Vagina (tissue), 2 donors: ENCODE results near the gene PODXL. TPM values are rescaled to one million over a fixed set of nuclear protein-coding genes. Genes with fewer than 3 reads are reported as not detected.

ENCODE experiments used
- DNase-seq, 2 donors: peaks; one replicate each; pipeline ENCODE4 v3.0.0-alpha.2; 2017; ENCODE audit errors: extremely low spot score in 2 of 2
- H3K27ac ChIP-seq: fragments of 200-600 bp; sonication (generic); one replicate; pipeline ENCODE4 v1.5.1; 2019
- H3K27me3 ChIP-seq: fragments of 200-600 bp; sonication (generic); one replicate; pipeline ENCODE4 v1.5.1; 2019
- H3K36me3 ChIP-seq, 2 donors: fragments of 200-600 bp; sonication (generic); one replicate each; pipeline ENCODE4 v1.5.1; 2017 to 2019
- H3K4me1 ChIP-seq: fragments of 200-600 bp; sonication (generic); one replicate; pipeline ENCODE4 v1.5.1; 2019
- H3K4me3 ChIP-seq, 2 donors: fragments of 200-600 bp; sonication (generic); 1 replicate in 1 of 2; 2 replicates in 1 of 2; pipeline ENCODE4 v1.5.1; 2016 to 2019
- H3K9me3 ChIP-seq: fragments of 200-600 bp; sonication (generic); one replicate; pipeline ENCODE4 v1.5.1; 2019
- POLR2A ChIP-seq, 2 donors: fragments of 450-650 bp; IDR thresholded peaks; one replicate each; pipeline ENCODE4 v1.6.1; 2017; ENCODE audit warnings: antibody characterized with exemption in 2 of 2, mild to moderate bottlenecking in 2 of 2, moderate library complexity in 2 of 2
- POLR2AphosphoS5 ChIP-seq, 2 donors: sonication (generic); formaldehyde crosslinking; IDR thresholded peaks; one replicate each; pipeline ENCODE4 v1.9.0; 2017; ENCODE audit warnings: antibody characterized with exemption in 2 of 2, mild to moderate bottlenecking in 2 of 2, low read depth in 1 of 2; ENCODE audit not compliant: insufficient read depth in 1 of 2
- intact Hi-C: fragments of 100-400 bp; cut with DNase I; formaldehyde crosslinking; loops from one replicate; pipeline ENCODE4 v1.15.1; 2023
- total RNA-seq: library from RNA; depleted of rRNA; stranded (reverse); fragments of >200 nt; gene quantifications from one replicate; pipeline ENCODE4 v1.2.3, GENCODE V29; 2016
- TF ChIP-seq, protein P1 (sequence below), 3 experiments: fragments of 450-650 bp in 2 of 3; fragments of 200-600 bp in 1 of 3; sonication (generic) in 1 of 3; IDR thresholded peaks; one replicate each; pipeline ENCODE4 v1.5.1; 2017 to 2019; ENCODE audit warnings: antibody characterized with exemption in 3 of 3, mild to moderate bottlenecking in 2 of 3, moderate library complexity in 2 of 3

The PODXL gene
- total RNA-seq, 1 donor from 2014 or later = 26.0 TPM

DNA sequence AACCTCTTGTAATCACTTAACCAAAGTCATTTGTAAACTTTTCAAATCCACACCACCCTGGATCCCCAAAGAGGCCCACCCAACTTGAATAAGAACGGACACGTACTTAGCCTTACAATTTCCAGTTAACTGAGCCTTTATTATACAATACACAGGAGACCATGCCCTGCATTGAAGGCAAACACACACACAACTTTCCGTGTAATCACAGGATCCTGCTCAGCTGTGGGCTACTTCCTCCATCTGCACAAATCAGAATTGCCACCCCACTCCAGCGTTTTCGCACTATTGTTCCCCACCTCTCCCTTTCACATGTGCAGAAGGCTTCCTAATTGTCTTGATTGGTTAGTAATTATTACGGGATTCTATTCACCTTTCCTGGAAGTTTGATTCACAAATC, 12.1 kb upstream of the PODXL start:
- Histone ChIP-seq H3K27me3 (no peaks in the 10 kb centered on the region), H3K27ac (no peak overlapping the region), H3K36me3 (no peaks in the 10 kb centered on the region), H3K9me3 (no peaks in the 10 kb centered on the region), H3K4me1 (no peaks in the 10 kb centered on the region), H3K4me3 (no peak overlapping the region)
- no peak for DNase-seq
- intact Hi-C loops = no loop called here
- TF ChIP-seq, protein P1, sequence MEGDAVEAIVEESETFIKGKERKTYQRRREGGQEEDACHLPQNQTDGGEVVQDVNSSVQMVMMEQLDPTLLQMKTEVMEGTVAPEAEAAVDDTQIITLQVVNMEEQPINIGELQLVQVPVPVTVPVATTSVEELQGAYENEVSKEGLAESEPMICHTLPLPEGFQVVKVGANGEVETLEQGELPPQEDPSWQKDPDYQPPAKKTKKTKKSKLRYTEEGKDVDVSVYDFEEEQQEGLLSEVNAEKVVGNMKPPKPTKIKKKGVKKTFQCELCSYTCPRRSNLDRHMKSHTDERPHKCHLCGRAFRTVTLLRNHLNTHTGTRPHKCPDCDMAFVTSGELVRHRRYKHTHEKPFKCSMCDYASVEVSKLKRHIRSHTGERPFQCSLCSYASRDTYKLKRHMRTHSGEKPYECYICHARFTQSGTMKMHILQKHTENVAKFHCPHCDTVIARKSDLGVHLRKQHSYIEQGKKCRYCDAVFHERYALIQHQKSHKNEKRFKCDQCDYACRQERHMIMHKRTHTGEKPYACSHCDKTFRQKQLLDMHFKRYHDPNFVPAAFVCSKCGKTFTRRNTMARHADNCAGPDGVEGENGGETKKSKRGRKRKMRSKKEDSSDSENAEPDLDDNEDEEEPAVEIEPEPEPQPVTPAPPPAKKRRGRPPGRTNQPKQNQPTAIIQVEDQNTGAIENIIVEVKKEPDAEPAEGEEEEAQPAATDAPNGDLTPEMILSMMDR (IDR thresholded peaks at IDR 0.05) = no peak
- no peak for TF ChIP-seq POLR2A (IDR thresholded peaks at IDR 0.05)
- TF ChIP-seq POLR2AphosphoS5 (IDR thresholded peaks at IDR 0.05; ENCODE audit: insufficient read depth in 1 of 2, low read depth in 1 of 2) = no peak

DNA sequence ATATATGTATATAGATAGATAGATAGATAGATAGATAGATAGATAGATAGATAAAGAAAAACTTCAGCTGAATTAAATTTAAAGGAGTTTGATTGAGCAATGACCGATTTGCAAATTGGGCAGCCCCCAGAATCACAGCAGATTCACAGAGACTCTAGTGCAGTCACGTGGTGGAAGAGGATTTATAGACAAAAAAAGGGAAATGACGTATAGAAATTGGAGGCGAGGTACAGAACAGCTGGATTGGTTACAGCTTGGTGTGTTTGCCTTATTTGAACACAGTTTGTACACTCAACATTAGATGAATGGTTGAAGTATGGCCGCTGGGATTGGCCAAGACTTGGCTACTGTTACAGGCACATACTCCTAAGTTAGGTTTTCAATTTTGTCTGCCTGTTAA, 8.2 kb upstream of the PODXL start:
- Histone ChIP-seq H3K9me3 (no peaks in the 10 kb centered on the region), H3K27ac (no peak overlapping the region), H3K4me3 (no peak overlapping the region), H3K4me1 (no peaks in the 10 kb centered on the region), H3K36me3 (no peaks in the 10 kb centered on the region), H3K27me3 (no peaks in the 10 kb centered on the region)
- intact Hi-C loops = no loop called here
- DNase-seq = no peak
- no peak for TF ChIP-seq POLR2A (IDR thresholded peaks at IDR 0.05)
- TF ChIP-seq, protein P1 (IDR thresholded peaks at IDR 0.05) = no peak
- TF ChIP-seq POLR2AphosphoS5 (IDR thresholded peaks at IDR 0.05; ENCODE audit: insufficient read depth in 1 of 2, low read depth in 1 of 2) = no peak

DNA sequence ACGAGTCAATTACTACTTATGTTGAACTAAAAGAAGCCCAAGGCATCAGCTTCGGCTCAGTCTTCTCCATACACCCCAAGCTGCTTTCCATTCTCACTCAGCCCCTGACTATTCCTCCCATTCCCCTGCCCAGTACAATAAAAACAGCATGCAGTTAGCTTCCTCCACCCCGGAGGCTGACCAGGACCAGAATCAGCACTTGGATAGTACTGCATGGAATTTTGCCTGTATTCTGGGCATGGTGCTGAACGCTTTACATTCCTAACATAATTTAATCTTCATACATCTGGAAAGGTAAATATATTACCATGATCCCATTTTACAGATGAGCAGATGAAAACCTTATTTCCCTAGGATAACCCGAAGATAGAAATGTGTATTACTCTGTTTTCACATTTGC, 7.5 kb upstream of the PODXL start:
- H3K9me3 ChIP-seq = no peaks in the 10 kb centered on the region
- no peak overlapping the region for H3K4me3 ChIP-seq
- H3K4me1 ChIP-seq = no peaks in the 10 kb centered on the region
- DNase-seq = no peak
- no peak overlapping the region for H3K27ac ChIP-seq
- intact Hi-C loops = no loop called here
- H3K27me3 ChIP-seq = no peaks in the 10 kb centered on the region
- H3K36me3 ChIP-seq = no peaks in the 10 kb centered on the region
- TF ChIP-seq POLR2A (IDR thresholded peaks at IDR 0.05) (no peak), POLR2AphosphoS5 (IDR thresholded peaks at IDR 0.05; ENCODE audit: insufficient read depth in 1 of 2, low read depth in 1 of 2) (no peak)
- TF ChIP-seq, protein P1 (IDR thresholded peaks at IDR 0.05) = no peak

DNA sequence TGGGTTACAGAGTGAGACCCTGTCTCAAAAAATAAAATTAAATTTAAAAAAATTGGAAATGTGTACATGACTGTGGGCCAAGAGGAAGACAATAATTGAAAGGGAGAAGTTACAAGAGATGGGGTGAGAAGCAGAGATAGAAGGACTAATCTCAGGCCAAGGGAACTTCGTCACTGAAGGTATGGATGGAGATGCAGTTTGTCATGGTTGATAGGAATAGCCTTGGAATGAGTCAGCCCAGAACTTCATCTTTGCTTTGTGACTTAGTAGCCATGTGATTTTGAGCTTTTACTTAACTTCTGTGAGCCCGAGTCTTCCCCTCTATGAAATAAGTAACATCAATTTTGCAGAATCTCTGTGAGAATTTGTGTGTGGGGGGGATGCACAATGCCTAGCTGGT, 6.5 kb upstream of the PODXL start:
- Histone ChIP-seq H3K4me3 (no peak overlapping the region), H3K4me1 (peaks cover 2% of the 10 kb centered on the region), H3K9me3 (no peaks in the 10 kb centered on the region), H3K27me3 (no peaks in the 10 kb centered on the region), H3K36me3 (no peaks in the 10 kb centered on the region), H3K27ac (no peak overlapping the region)
- intact Hi-C loops = no loop called here
- no peak for DNase-seq
- TF ChIP-seq, protein P1 (IDR thresholded peaks at IDR 0.05) = no peak
- TF ChIP-seq POLR2A (IDR thresholded peaks at IDR 0.05) (no peak), POLR2AphosphoS5 (IDR thresholded peaks at IDR 0.05; ENCODE audit: insufficient read depth in 1 of 2, low read depth in 1 of 2) (no peak)

DNA sequence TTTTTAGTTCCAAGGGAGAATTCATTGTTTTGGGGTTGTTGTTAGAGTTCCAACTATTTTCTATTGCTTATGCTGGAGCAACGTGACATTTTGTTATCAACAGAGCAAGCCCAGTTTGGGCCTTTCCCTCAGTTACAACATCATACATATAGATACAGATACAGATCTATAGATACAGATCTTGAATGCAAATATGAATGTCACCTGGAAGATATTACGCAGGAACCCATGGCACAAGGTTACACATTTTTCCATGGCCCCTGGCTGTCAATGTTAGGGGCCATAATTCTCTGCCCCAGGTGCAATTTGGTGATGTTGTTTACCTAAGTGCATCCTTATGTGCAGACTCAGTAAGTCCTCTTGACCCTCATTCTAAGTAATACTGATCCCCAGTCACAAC, 3.6 kb upstream of the PODXL start:
- H3K4me1 ChIP-seq = peaks cover 26% of the 10 kb centered on the region
- H3K9me3 ChIP-seq = no peaks in the 10 kb centered on the region
- H3K36me3 ChIP-seq = no peaks in the 10 kb centered on the region
- no peak overlapping the region for H3K27ac ChIP-seq
- no peak for DNase-seq
- no peak overlapping the region for H3K4me3 ChIP-seq
- H3K27me3 ChIP-seq = no peaks in the 10 kb centered on the region
- intact Hi-C loops = no loop called here
- TF ChIP-seq POLR2A (IDR thresholded peaks at IDR 0.05) (no peak), POLR2AphosphoS5 (IDR thresholded peaks at IDR 0.05; ENCODE audit: insufficient read depth in 1 of 2, low read depth in 1 of 2) (no peak)
- TF ChIP-seq, protein P1 (IDR thresholded peaks at IDR 0.05) = no peak
